ENCODE results near the gene AP2S1. TPM values are rescaled to one million over a fixed set of nuclear protein-coding genes. Genes with fewer than 3 reads are reported as not detected.
"Not testable (repeated sequence)": the region's sequence is repeated elsewhere in the genome, so short reads cannot be mapped to it uniquely, and the experiment has no call there.

Gene AP2S1
- total RNA-seq, 1 donor from 2014 or later = 65.5 TPM

- no peak for DNase-seq
These were observed 9.1 kb downstream of the AP2S1 start for GRCh38 chr19:46841458-46842083.

- DNase-seq = peak; percentile 52
These were observed 10.1 kb downstream of the AP2S1 start for GRCh38 chr19:46840498-46840942.

GRCh38 chr19:46839752-46840497 lies 10.7 kb downstream of the AP2S1 start:
- DNase-seq = no peak

- DNase-seq = no peak
These were observed 12.5 kb downstream of the AP2S1 start for GRCh38 chr19:46838160-46838559.

- no peak for DNase-seq
These were observed 15.7 kb downstream of the AP2S1 start for GRCh38 chr19:46834984-46835383.

GRCh38 chr19:46834121-46834520 lies 16.5 kb downstream of the AP2S1 start:
- DNase-seq = no peak

- no peak for DNase-seq
These were observed 19.8 kb downstream of the AP2S1 start for GRCh38 chr19:46830864-46831263.

GRCh38 chr19:46828484-46828883 lies 22.2 kb downstream of the AP2S1 start:
- DNase-seq = no peak

GRCh38 chr19:46825731-46826055 lies 25.0 kb downstream of the AP2S1 start:
- DNase-seq = no peak

GRCh38 chr19:46824890-46825730 lies 25.5 kb downstream of the AP2S1 start:
- no peak for DNase-seq

GRCh38 chr19:46823049-46823448 lies 27.6 kb downstream of the AP2S1 start:
- no peak for DNase-seq

- DNase-seq = not testable (repeated sequence)
These were observed 28.2 kb downstream of the AP2S1 start for GRCh38 chr19:46822410-46822787.

- no peak for DNase-seq
These were observed 28.9 kb downstream of the AP2S1 start for GRCh38 chr19:46821512-46822409.

- no peak for DNase-seq
These were observed 31.8 kb downstream of the AP2S1 start for GRCh38 chr19:46818812-46819211.

- DNase-seq = no peak
These were observed 34.6 kb downstream of the AP2S1 start for GRCh38 chr19:46815833-46816627.

- no peak for DNase-seq
These were observed 36.7 kb downstream of the AP2S1 start for GRCh38 chr19:46813839-46814358.

GRCh38 chr19:46812977-46813838 lies 37.4 kb downstream of the AP2S1 start:
- DNase-seq = no peak

GRCh38 chr19:46809534-46810272 lies 40.9 kb downstream of the AP2S1 start:
- no peak for DNase-seq

- DNase-seq = no peak
These were observed 44.0 kb downstream of the AP2S1 start for GRCh38 chr19:46806656-46807055.
